Measurements from ENCODE around the gene WDR3.

- no peak for TF ChIP-seq CTCF (conservative IDR thresholded peaks at IDR 0.05; ENCODE audit: low read depth in 2 of 2)
- TF ChIP-seq EZH2 (IDR thresholded peaks at IDR 0.05; ENCODE audit: low read depth, unreplicated experiment), result no peak
- TF ChIP-seq POLR2AphosphoS5 (IDR thresholded peaks at IDR 0.05; ENCODE audit: low read depth), result no peak
- TF ChIP-seq REST (IDR thresholded peaks at IDR 0.05; ENCODE audit: unreplicated experiment), result no peak
- no peak for TF ChIP-seq JUNB (IDR thresholded peaks at IDR 0.05; ENCODE audit: unreplicated experiment)
- no peak for TF ChIP-seq EZH2phosphoT487 (IDR thresholded peaks at IDR 0.05; ENCODE audit: unreplicated experiment)
- TF ChIP-seq STAT1 (IDR thresholded peaks at IDR 0.05; ENCODE audit: unreplicated experiment), result no peak
- no peak for TF ChIP-seq ETS1 (IDR thresholded peaks at IDR 0.05)
- no peak for TF ChIP-seq ZNF462 (CRISPR knock-in tag; IDR thresholded peaks at IDR 0.05)
- TF ChIP-seq ZNF331 (CRISPR knock-in tag; IDR thresholded peaks at IDR 0.05; ENCODE audit: low read depth), result no peak
These were observed 25.1 kb upstream of the WDR3 start for GRCh38 chr1:117904485-117904884.

All from GM23338 (cell line).